Measurements from ENCODE around the gene ATP11A. TPM values are rescaled to one million over a fixed set of nuclear protein-coding genes. Genes with fewer than 3 reads are reported as not detected.

The ATP11A gene
- total and polyA plus RNA-seq, 7 donors = 0.69 to 22.9 (median 9.6) TPM

DNA sequence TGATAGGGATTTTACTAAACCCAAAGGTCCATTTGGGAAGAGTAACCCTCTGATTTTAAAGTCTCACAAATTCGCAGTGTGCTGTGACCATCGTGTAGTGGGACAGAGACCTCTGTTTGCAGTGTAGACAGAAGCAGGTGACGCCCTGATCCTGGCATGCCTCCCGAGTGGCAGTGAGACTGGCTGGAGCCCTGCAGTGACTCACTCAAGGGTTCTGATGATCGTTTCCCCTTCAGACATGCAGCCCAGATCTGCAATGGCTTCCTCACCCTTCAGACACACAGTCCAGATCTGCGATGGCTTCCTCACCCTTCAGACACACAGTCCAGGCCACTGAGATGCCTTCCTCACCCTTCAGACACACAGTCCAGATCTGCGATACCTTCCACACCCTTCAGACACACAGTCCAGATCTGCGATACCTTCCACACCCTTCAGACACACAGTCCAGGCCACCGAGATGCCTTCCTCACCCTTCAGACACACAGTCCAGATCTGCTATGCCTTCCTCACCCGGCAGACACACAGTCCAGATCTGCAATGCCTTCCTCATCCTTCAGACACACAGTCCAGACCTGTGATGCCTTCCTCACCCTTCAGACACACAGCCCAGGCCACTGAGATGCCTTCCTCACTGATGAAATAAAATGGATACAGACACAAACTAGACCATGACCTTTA is 125.2 kb downstream of the ATP11A start:
- Histone ChIP-seq H3K9me3 (no peaks in the 10 kb centered on the region), H3K36me3 (peaks cover 16 to 47% (median 23%) of the 10 kb centered on the region in 4 donors), H3K27ac (no peak overlapping the region), H3K27me3 (no peaks in the 10 kb centered on the region), H3K4me3 (no peak overlapping the region), H3K4me1 (no peaks in the 10 kb centered on the region)
- DNase-seq = peak; percentile 48
- intact Hi-C loops (cut with DNase I) = no loop called here
- TF ChIP-seq, protein P1, sequence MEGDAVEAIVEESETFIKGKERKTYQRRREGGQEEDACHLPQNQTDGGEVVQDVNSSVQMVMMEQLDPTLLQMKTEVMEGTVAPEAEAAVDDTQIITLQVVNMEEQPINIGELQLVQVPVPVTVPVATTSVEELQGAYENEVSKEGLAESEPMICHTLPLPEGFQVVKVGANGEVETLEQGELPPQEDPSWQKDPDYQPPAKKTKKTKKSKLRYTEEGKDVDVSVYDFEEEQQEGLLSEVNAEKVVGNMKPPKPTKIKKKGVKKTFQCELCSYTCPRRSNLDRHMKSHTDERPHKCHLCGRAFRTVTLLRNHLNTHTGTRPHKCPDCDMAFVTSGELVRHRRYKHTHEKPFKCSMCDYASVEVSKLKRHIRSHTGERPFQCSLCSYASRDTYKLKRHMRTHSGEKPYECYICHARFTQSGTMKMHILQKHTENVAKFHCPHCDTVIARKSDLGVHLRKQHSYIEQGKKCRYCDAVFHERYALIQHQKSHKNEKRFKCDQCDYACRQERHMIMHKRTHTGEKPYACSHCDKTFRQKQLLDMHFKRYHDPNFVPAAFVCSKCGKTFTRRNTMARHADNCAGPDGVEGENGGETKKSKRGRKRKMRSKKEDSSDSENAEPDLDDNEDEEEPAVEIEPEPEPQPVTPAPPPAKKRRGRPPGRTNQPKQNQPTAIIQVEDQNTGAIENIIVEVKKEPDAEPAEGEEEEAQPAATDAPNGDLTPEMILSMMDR (IDR thresholded peaks at IDR 0.05) = no peak
- TF ChIP-seq POLR2A (IDR thresholded peaks at IDR 0.05) = no peak
- no peak for TF ChIP-seq EP300 (IDR thresholded peaks at IDR 0.05)
- TF ChIP-seq POLR2AphosphoS5 (IDR thresholded peaks at IDR 0.05) = no peak
- WGBS, 2 donors = 83 to 92% methylated on average over 10 of the region's 10 CpGs

DNA sequence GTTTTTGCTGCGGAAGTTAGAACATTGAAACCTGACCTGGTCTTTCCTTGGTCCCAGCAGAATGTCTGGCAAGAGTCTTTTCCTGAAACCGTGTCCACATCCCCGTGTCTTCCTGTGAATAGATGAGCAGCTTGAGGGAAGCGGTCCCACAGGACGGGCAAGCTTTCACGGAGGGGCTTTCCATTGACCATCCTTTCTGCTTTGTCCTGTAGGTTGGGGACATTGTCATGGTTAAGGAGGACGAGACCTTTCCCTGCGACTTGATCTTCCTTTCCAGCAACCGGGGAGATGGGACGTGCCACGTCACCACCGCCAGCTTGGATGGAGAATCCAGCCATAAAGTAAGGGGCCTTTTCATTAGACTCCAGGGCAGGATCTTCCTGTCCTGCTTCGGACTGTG is 126.0 kb downstream of the ATP11A start:
- Histone ChIP-seq H3K9me3 (no peaks in the 10 kb centered on the region), H3K4me3 (no peak overlapping the region), H3K36me3 (peaks cover 16 to 50% (median 27%) of the 10 kb centered on the region in 4 donors), H3K27ac (no peak overlapping the region), H3K4me1 (no peaks in the 10 kb centered on the region), H3K27me3 (no peaks in the 10 kb centered on the region)
- DNase-seq = peak; percentile 27
- TF ChIP-seq POLR2AphosphoS5 (IDR thresholded peaks at IDR 0.05) (no peak), POLR2A (IDR thresholded peaks at IDR 0.05) (no peak), EP300 (IDR thresholded peaks at IDR 0.05) (no peak)
- TF ChIP-seq, protein P1 (IDR thresholded peaks at IDR 0.05) = no peak
- intact Hi-C loops (cut with DNase I) = no loop called here
- WGBS, 2 donors = 96 to 98% methylated on average over 13 of the region's 13 CpGs

DNA sequence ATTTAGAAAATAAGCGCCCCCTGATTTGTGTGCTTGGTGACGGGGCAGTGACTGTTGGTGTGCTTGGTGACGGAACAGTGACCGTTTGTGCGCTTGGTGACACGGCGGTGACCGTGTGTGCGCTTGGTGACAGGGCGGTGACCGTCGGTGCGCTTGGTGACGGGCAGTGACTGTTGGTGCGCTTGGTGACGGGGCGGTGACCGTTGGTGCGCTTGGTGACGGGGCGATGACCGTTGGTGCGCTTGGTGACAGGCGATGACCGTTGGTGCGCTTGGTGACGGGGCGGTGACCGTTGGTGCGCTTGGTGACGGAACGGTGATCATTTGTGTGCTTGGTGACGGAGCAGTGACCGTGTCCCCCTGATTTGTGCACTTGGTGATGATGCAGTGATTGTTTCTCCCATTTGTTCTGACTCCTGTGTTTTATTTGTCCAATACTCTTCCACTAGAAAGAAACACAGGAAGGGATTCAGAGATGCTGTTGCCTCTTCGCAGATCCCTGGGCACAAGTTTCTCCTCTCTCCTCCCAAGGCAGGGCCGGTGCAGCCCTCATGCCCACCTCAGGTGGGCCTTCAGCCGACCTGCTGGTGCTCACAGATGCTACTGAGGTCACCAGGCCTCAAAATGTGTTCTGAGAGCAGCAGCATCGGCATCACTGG is 128.3 kb downstream of the ATP11A start:
- intact Hi-C loops (cut with DNase I) = no loop called here
- WGBS, 2 donors = 98% methylated on average over 38 of the region's 38 CpGs
- no peaks in the 10 kb centered on the region for H3K4me1 ChIP-seq
- no peaks in the 10 kb centered on the region for H3K9me3 ChIP-seq
- DNase-seq = peak; percentile 14
- no peak overlapping the region for H3K27ac ChIP-seq
- H3K36me3 ChIP-seq = peaks cover 16 to 59% (median 27%) of the 10 kb centered on the region in 4 donors
- no peaks in the 10 kb centered on the region for H3K27me3 ChIP-seq
- H3K4me3 ChIP-seq = no peak overlapping the region
- no peak for TF ChIP-seq POLR2A (IDR thresholded peaks at IDR 0.05)

DNA sequence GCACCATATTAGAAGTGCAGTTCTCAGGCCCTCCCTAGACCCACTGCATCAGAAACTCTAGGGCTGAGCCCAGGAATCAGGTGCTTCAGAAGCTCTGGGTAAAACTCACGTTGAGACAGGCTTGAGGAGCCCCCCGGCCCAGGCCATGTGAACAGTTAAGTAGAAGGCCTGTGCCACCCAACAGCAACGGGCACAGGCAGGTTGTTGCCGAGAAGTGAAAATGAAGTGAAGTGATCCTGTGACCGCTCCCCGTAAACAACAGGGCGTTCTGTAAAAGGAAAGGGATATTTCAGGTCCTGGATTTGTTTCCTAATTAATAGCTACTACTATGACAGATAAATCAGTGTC is 128.8 kb downstream of the ATP11A start:
- no peak for TF ChIP-seq EP300 (IDR thresholded peaks at IDR 0.05)
- TF ChIP-seq, protein P1 (IDR thresholded peaks at IDR 0.05) = no peak
- no peak for TF ChIP-seq POLR2AphosphoS5 (IDR thresholded peaks at IDR 0.05)
- TF ChIP-seq POLR2A (IDR thresholded peaks at IDR 0.05) = no peak
- Histone ChIP-seq H3K36me3 (peaks cover 16 to 64% (median 27%) of the 10 kb centered on the region in 4 donors), H3K27me3 (no peaks in the 10 kb centered on the region), H3K4me1 (no peaks in the 10 kb centered on the region), H3K9me3 (no peaks in the 10 kb centered on the region), H3K27ac (no peak overlapping the region), H3K4me3 (no peak overlapping the region)
- intact Hi-C loops (cut with DNase I) = no loop called here
- WGBS, 2 donors = 91 to 98% methylated on average over 7 of the region's 7 CpGs
- DNase-seq = peak; percentile 27

DNA sequence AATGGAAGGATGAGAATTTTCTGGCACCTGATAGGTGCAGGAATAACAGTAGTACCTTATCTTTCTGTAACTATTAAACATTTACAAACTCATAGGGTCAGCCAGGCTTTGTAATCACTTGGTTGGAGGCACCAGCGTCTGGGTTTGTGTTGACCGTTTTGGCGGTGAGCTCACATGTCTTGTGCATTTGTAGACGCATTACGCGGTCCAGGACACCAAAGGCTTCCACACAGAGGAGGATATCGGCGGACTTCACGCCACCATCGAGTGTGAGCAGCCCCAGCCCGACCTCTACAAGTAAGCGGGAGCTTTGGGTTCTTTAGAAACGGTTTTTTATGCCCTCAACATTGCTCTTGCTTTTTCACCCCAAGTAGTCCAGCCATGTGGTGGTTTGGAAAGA is 129.3 kb downstream of the ATP11A start:
- TF ChIP-seq, protein P1 (IDR thresholded peaks at IDR 0.05) = no peak
- TF ChIP-seq POLR2AphosphoS5 (IDR thresholded peaks at IDR 0.05) = no peak
- TF ChIP-seq POLR2A (IDR thresholded peaks at IDR 0.05) = no peak
- TF ChIP-seq EP300 (IDR thresholded peaks at IDR 0.05) = no peak
- no peak overlapping the region for H3K27ac ChIP-seq
- H3K9me3 ChIP-seq = no peaks in the 10 kb centered on the region
- WGBS, 2 donors = 96% methylated on average over 13 of the region's 13 CpGs
- H3K4me1 ChIP-seq = no peaks in the 10 kb centered on the region
- no peaks in the 10 kb centered on the region for H3K27me3 ChIP-seq
- H3K4me3 ChIP-seq = no peak overlapping the region
- intact Hi-C loops (cut with DNase I) = no loop called here
- peaks cover 16 to 65% (median 27%) of the 10 kb centered on the region in 4 donors for H3K36me3 ChIP-seq
- peak; percentile 29 for DNase-seq

Measured in sigmoid colon (tissue), 7 donors.